Neuronal stem cell (in vitro differentiated cells): Measurements from ENCODE around the gene CCT3.

Experiments
- DNase-seq: peaks from one replicate; pipeline ENCODE4 v3.0.0-alpha.2; 2013; ENCODE audit warnings: low spot score
- H2AFZ ChIP-seq: one replicate; pipeline ENCODE4 v1.6.1; 2013; ENCODE audit warnings: mild to moderate bottlenecking, low read length, inconsistent platforms
- H2AK5ac ChIP-seq: 2 replicates; pipeline ENCODE4 v1.6.1; 2013; ENCODE audit warnings: low read depth, mild to moderate bottlenecking, inconsistent platforms, low read length, moderate library complexity, mixed read lengths
- H2BK120ac ChIP-seq: 2 replicates; pipeline ENCODE4 v1.6.1; 2013; ENCODE audit warnings: low read depth, mild to moderate bottlenecking, inconsistent platforms, low read length, moderate library complexity, mixed read lengths
- H2BK12ac ChIP-seq: one replicate; pipeline ENCODE4 v1.6.1; 2013; ENCODE audit warnings: low read length, inconsistent platforms
- H2BK15ac ChIP-seq: 2 replicates; pipeline ENCODE4 v1.6.1; 2013; ENCODE audit warnings: mild to moderate bottlenecking, low read length, inconsistent platforms, mixed read lengths
- H2BK5ac ChIP-seq: one replicate; pipeline ENCODE4 v1.6.1; 2013; ENCODE audit warnings: inconsistent platforms, mild to moderate bottlenecking, low read length, moderate library complexity
- H3K14ac ChIP-seq: one replicate; pipeline ENCODE4 v1.6.1; 2013; ENCODE audit warnings: low read length, inconsistent platforms
- H3K18ac ChIP-seq: 2 replicates; pipeline ENCODE4 v1.6.1; 2013; ENCODE audit warnings: low read length, inconsistent platforms
- H3K23ac ChIP-seq: 2 replicates; pipeline ENCODE4 v1.6.1; 2013; ENCODE audit warnings: low read depth, mild to moderate bottlenecking, mixed read lengths, low read length, inconsistent platforms; ENCODE audit not compliant: poor library complexity
- H3K27ac ChIP-seq: replicated peaks from 3 replicates; pipeline ENCODE4 v1.5.1; 2013; ENCODE audit warnings: low read length, inconsistent platforms
- H3K27me3 ChIP-seq, 3 experiments: 2 replicates each; pipeline ENCODE4 v1.6.1; 2013; ENCODE audit warnings: low read length in 3 of 3, mild to moderate bottlenecking in 2 of 3, inconsistent platforms in 1 of 3, low read depth in 1 of 3, mixed read lengths in 1 of 3, moderate library complexity in 1 of 3; ENCODE audit not compliant: control insufficient read depth in 3 of 3, insufficient read depth in 3 of 3
- H3K36me3 ChIP-seq, 2 donors: replicated peaks in 1 of 2; 2 replicates each; pipeline ENCODE4 v1.6.1; 2013; ENCODE audit warnings: low read length in 2 of 2; ENCODE audit not compliant: control insufficient read depth in 2 of 2, insufficient read depth in 2 of 2
- H3K4ac ChIP-seq: 2 replicates; pipeline ENCODE4 v1.6.1; 2013; ENCODE audit warnings: inconsistent platforms, mild to moderate bottlenecking, low read length, moderate library complexity
- H3K4me1 ChIP-seq, 2 donors: 1 replicate in 1 of 2; 2 replicates in 1 of 2; pipeline ENCODE4 v1.6.1; 2013; ENCODE audit warnings: low read length in 2 of 2, low read depth in 1 of 2; ENCODE audit not compliant: control insufficient read depth in 2 of 2, insufficient read depth in 1 of 2
- H3K4me2 ChIP-seq: one replicate; pipeline ENCODE4 v1.6.1; 2013; ENCODE audit warnings: mild to moderate bottlenecking, low read length, inconsistent platforms; ENCODE audit not compliant: insufficient read depth, poor library complexity, severe bottlenecking
- H3K4me3 ChIP-seq, 2 donors: 2 replicates each; pipeline ENCODE4 v1.5.1; 2013; ENCODE audit warnings: low read length in 2 of 2, mild to moderate bottlenecking in 2 of 2, inconsistent platforms in 1 of 2, moderate library complexity in 1 of 2
- H3K79me1 ChIP-seq: one replicate; pipeline ENCODE4 v1.6.1; 2013; ENCODE audit warnings: low read depth, mild to moderate bottlenecking, inconsistent platforms, low read length, moderate library complexity
- H3K9ac ChIP-seq: one replicate; pipeline ENCODE4 v1.6.1; 2013; ENCODE audit warnings: mild to moderate bottlenecking, low read depth, low read length, inconsistent platforms; ENCODE audit not compliant: poor library complexity
- H3K9me3 ChIP-seq, 2 donors: replicated peaks in 1 of 2; 2 replicates each; pipeline versions ENCODE3 to v1.6.1; 2013; ENCODE audit warnings: low read length in 2 of 2, mild to moderate bottlenecking in 2 of 2, inconsistent platforms in 1 of 2, low read depth in 1 of 2, mixed read lengths in 1 of 2, moderate library complexity in 1 of 2; ENCODE audit not compliant: control insufficient read depth in 2 of 2, insufficient read depth in 1 of 2
- H4K8ac ChIP-seq: one replicate; pipeline ENCODE4 v1.6.1; 2013; ENCODE audit warnings: low read depth, mild to moderate bottlenecking, inconsistent platforms, low read length, moderate library complexity
- H4K91ac ChIP-seq: one replicate; pipeline ENCODE4 v1.6.1; 2013; ENCODE audit warnings: low read length, low read depth, mild to moderate bottlenecking, inconsistent platforms; ENCODE audit not compliant: poor library complexity
- WGBS, 2 donors: extraction: QIAGEN DNeasy Blood & Tissue Kit; methylation state at CpG; one replicate each; pipeline ENCODE4 v1.1.7; 2013; ENCODE audit warnings: missing lambda C conversion rate in 2 of 2, mixed read lengths in 1 of 2; ENCODE audit not compliant: insufficient read length in 2 of 2, insufficient replicate concordance in 1 of 2; ENCODE audit errors: extremely low coverage in 2 of 2; 5-methylcytosine and 5-hydroxymethylcytosine counted together

Gene CCT3

GRCh38 chr1:156376958-156377919 is 39.1 kb upstream of the CCT3 start:
- Histone ChIP-seq H4K91ac (no peak overlapping the region), H2BK15ac (no peak overlapping the region), H3K14ac (no peak overlapping the region), H3K9me3 (no peaks in the 10 kb centered on the region), H2AFZ (no peak overlapping the region), H4K8ac (no peak overlapping the region), H3K4ac (no peak overlapping the region), H3K36me3 (no peaks in the 10 kb centered on the region), H3K79me1 (no peaks in the 10 kb centered on the region), H2BK12ac (no peak overlapping the region), H3K18ac (peak overlapping the region; percentile 78), H3K4me1 (peaks cover 0 to 2% of the 10 kb centered on the region in 2 donors), H3K23ac (no peak overlapping the region), H2BK120ac (no peak overlapping the region), H3K27me3 (peaks cover 0 to 53% (median 15%) of the 10 kb centered on the region in 3 experiments), H2AK5ac (peak overlapping the region; percentile 5), H2BK5ac (no peak overlapping the region), H3K4me2 (no peak overlapping the region), H3K9ac (no peak overlapping the region), H3K27ac (no peak overlapping the region), H3K4me3 (no peak overlapping the region)
- no peak for DNase-seq
- WGBS, 2 donors, result no CpG with 5 or more reads among the region's 20 CpGs

- H3K14ac ChIP-seq, result no peak overlapping the region
- H3K9ac ChIP-seq, result no peak overlapping the region
- H2BK15ac ChIP-seq, result no peak overlapping the region
- H4K91ac ChIP-seq, result no peak overlapping the region
- H3K4me2 ChIP-seq, result no peak overlapping the region
- H2BK120ac ChIP-seq, result no peak overlapping the region
- no peaks in the 10 kb centered on the region for H3K79me1 ChIP-seq
- no peaks in the 10 kb centered on the region for H3K9me3 ChIP-seq
- peaks cover 0 to 49% (median 18%) of the 10 kb centered on the region in 3 experiments for H3K27me3 ChIP-seq
- H2BK5ac ChIP-seq, result no peak overlapping the region
- no peak overlapping the region for H2AFZ ChIP-seq
- peaks cover 0 to 2% of the 10 kb centered on the region in 2 donors for H3K4me1 ChIP-seq
- H2AK5ac ChIP-seq, result no peak overlapping the region
- no peak overlapping the region for H3K23ac ChIP-seq
- H3K4ac ChIP-seq, result no peak overlapping the region
- WGBS, 2 donors, result no CpG with 5 or more reads among the region's 2 CpGs
- no peaks in the 10 kb centered on the region for H3K36me3 ChIP-seq
- H3K27ac ChIP-seq, result no peak overlapping the region
- H2BK12ac ChIP-seq, result no peak overlapping the region
- H3K18ac ChIP-seq, result no peak overlapping the region
- DNase-seq, result no peak
- H4K8ac ChIP-seq, result no peak overlapping the region
- no peak overlapping the region for H3K4me3 ChIP-seq
Observed at GRCh38 chr1:156376146-156376545, 38.1 kb upstream of the CCT3 start.

- Histone ChIP-seq H3K4me1 (peaks cover 3 to 4% of the 10 kb centered on the region in 2 donors), H3K18ac (no peak overlapping the region), H3K9me3 (no peaks in the 10 kb centered on the region), H2BK5ac (no peak overlapping the region), H4K91ac (no peak overlapping the region), H2BK12ac (no peak overlapping the region), H2AFZ (no peak overlapping the region), H3K23ac (no peak overlapping the region), H3K4me3 (no peak overlapping the region), H3K4me2 (no peak overlapping the region), H3K14ac (no peak overlapping the region), H3K9ac (no peak overlapping the region), H2BK15ac (no peak overlapping the region), H2AK5ac (no peak overlapping the region), H4K8ac (no peak overlapping the region), H3K79me1 (no peaks in the 10 kb centered on the region), H3K36me3 (no peaks in the 10 kb centered on the region), H3K4ac (no peak overlapping the region), H2BK120ac (no peak overlapping the region), H3K27ac (no peak overlapping the region), H3K27me3 (peaks cover 4 to 59% (median 34%) of the 10 kb centered on the region in 3 experiments)
- no peak for DNase-seq
Observed at GRCh38 chr1:156373546-156373945, 35.5 kb upstream of the CCT3 start.

DNA sequence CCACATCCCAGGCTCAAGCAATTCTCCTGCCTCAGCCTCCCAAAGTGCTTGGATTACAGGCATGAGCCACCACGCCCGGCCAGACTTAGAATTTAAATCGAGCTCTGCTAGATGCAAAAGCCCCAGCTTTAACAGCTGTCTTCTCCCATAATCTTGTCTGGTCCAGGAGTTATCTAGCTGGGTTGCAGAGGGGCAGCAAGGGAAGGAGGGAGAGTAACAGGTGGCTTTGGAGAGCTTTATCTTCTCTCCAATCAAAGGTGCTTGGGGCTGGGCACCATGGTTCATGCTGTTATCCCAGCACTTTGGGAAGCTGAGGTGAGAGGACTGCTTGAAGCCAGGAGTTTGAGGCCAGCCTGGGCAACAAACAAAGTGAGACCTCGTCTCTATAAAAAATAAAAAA is 34.8 kb upstream of the CCT3 start:
- H3K27ac ChIP-seq, result no peak overlapping the region
- WGBS, 2 donors, result no CpG with 5 or more reads among the region's 4 CpGs
- H3K4me1 ChIP-seq, result peaks cover 3 to 4% of the 10 kb centered on the region in 2 donors
- no peak overlapping the region for H4K91ac ChIP-seq
- H3K18ac ChIP-seq, result no peak overlapping the region
- no peak overlapping the region for H4K8ac ChIP-seq
- H3K4ac ChIP-seq, result no peak overlapping the region
- no peak for DNase-seq
- H3K27me3 ChIP-seq, result peaks cover 4 to 66% (median 34%) of the 10 kb centered on the region in 3 experiments
- no peaks in the 10 kb centered on the region for H3K9me3 ChIP-seq
- no peak overlapping the region for H2BK120ac ChIP-seq
- no peak overlapping the region for H2BK15ac ChIP-seq
- H2AFZ ChIP-seq, result no peak overlapping the region
- H3K36me3 ChIP-seq, result no peaks in the 10 kb centered on the region
- no peak overlapping the region for H3K4me2 ChIP-seq
- no peak overlapping the region for H3K23ac ChIP-seq
- no peak overlapping the region for H3K4me3 ChIP-seq
- no peaks in the 10 kb centered on the region for H3K79me1 ChIP-seq
- no peak overlapping the region for H3K14ac ChIP-seq
- H2AK5ac ChIP-seq, result no peak overlapping the region
- no peak overlapping the region for H2BK5ac ChIP-seq
- H3K9ac ChIP-seq, result no peak overlapping the region
- H2BK12ac ChIP-seq, result no peak overlapping the region
